ENCODE measurements around the gene OR10A4. TPM values are rescaled to one million over a fixed set of nuclear protein-coding genes. Genes with fewer than 3 reads are reported as not detected.

OR10A4 gene
- total and polyA plus RNA-seq, 9 of the 15 experiments (the other 6 are each of a cell fraction or from before 2014, with no cell fraction given), result not detected

DNA sequence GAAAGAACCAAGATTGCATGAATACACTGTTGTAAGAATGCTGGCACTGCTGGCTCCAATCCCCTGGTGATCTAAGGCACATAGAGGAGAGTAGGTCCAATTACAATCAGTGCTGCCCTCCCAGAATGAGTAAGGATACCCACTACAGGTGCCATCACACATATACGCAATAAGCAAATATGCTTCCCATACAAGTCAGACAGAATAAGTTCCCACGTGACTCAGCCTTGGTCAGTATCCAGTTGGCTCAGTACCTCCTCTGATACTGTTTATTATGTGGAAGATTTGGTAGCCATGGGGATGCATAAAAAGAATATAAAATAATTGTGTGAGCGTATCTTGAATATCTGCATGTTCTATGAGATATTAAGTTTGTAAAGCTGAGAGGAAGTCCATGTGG lies 35.5 kb downstream of the OR10A4 start (continued):
- TF ChIP-seq, protein P1, sequence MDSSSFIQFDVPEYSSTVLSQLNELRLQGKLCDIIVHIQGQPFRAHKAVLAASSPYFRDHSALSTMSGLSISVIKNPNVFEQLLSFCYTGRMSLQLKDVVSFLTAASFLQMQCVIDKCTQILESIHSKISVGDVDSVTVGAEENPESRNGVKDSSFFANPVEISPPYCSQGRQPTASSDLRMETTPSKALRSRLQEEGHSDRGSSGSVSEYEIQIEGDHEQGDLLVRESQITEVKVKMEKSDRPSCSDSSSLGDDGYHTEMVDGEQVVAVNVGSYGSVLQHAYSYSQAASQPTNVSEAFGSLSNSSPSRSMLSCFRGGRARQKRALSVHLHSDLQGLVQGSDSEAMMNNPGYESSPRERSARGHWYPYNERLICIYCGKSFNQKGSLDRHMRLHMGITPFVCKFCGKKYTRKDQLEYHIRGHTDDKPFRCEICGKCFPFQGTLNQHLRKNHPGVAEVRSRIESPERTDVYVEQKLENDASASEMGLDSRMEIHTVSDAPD (CRISPR knock-in tag; IDR thresholded peaks at IDR 0.05), result no peak
- TF ChIP-seq CGGBP1 (CRISPR knock-in tag; IDR thresholded peaks at IDR 0.05), result no peak
- TF ChIP-seq ZNF444 (CRISPR knock-in tag; IDR thresholded peaks at IDR 0.05), result no peak
- no peak for TF ChIP-seq ZFP30 (CRISPR knock-in tag; IDR thresholded peaks at IDR 0.05; ENCODE audit: borderline replicate concordance)
- TF ChIP-seq, protein P2, sequence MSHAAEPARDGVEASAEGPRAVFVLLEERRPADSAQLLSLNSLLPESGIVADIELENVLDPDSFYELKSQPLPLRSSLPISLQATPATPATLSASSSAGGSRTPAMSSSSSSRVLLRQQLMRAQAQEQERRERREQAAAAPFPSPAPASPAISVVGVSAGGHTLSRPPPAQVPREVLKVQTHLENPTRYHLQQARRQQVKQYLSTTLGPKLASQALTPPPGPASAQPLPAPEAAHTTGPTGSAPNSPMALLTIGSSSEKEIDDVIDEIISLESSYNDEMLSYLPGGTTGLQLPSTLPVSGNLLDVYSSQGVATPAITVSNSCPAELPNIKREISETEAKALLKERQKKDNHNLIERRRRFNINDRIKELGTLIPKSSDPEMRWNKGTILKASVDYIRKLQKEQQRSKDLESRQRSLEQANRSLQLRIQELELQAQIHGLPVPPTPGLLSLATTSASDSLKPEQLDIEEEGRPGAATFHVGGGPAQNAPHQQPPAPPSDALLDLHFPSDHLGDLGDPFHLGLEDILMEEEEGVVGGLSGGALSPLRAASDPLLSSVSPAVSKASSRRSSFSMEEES (CRISPR knock-in tag; IDR thresholded peaks at IDR 0.05), result no peak
- no peak for TF ChIP-seq MYBL2 (IDR thresholded peaks at IDR 0.05; ENCODE audit: low read depth)
- no peak for TF ChIP-seq MYBL2 (CRISPR knock-in tag; IDR thresholded peaks at IDR 0.05; ENCODE audit: borderline replicate concordance)
- TF ChIP-seq GTF2E2 (tag; IDR thresholded peaks at IDR 0.05), result no peak
- TF ChIP-seq ZBTB49 (CRISPR knock-in tag; IDR thresholded peaks at IDR 0.05; ENCODE audit: borderline replicate concordance), result no peak
- no peak for TF ChIP-seq STAG1 (CRISPR knock-in tag; IDR thresholded peaks at IDR 0.05; ENCODE audit: borderline replicate concordance)
- no peak for TF ChIP-seq ZNF696 (CRISPR knock-in tag; conservative IDR thresholded peaks at IDR 0.05)
- no peak for TF ChIP-seq ZNF639 (CRISPR knock-in tag; conservative IDR thresholded peaks at IDR 0.05 in 1 of 2, IDR thresholded peaks at IDR 0.05 in 1 of 2)
